K562 (cell line): ENCODE data around the gene MLLT3. TPM values are rescaled to one million over a fixed set of nuclear protein-coding genes. Genes with fewer than 3 reads are reported as not detected.

Source experiments
- ATAC-seq: fragments of 200-7000 bp; cut with Tn5 transposase; 3 replicates; pipeline ENCODE4 v1.9.1; 2020; ENCODE audit warnings: moderate library complexity
- BruUV-seq: library from RNA; stranded (reverse); fragments of 400-500 nt; replicated peaks from 2 replicates; lab custom pipeline; 2021; lab: Mats Ljungman, UMichigan
- CTCF ChIA-PET: fragments of 300-600 bp; formaldehyde crosslinking; extraction: SDS; loops from one replicate; lab custom pipeline; 2021; ENCODE audit warnings: low intra/inter-chr PET ratio; lab: Yijun Ruan, JAX
- POLR2A ChIA-PET: fragments of 300-600, 350-650 bp; sonication (Branson Sonifier 250); formaldehyde crosslinking; extraction: SDS; loops from one replicate; lab custom pipeline; 2021; ENCODE audit warnings: antibody characterized with exemption, inconsistent platforms; lab: Yijun Ruan, JAX
- DNase-seq, 4 experiments: peaks; one replicate each; pipeline versions ENCODE4 v3.0.0 to v3.0.0-alpha.2; 2011 to 2018; ENCODE audit warnings: low spot score in 3 of 4, mixed read lengths in 3 of 4; ENCODE audit errors: extremely low read depth in 1 of 4
- FAIRE-seq: peaks from 2 replicates; lab custom pipeline; 2011; peaks lifted over from hg19 to GRCh38; lab: Jason Lieb, UNC
- H2AFZ ChIP-seq: 2 replicates; pipeline ENCODE4 v1.6.0; 2011; ENCODE audit warnings: low read depth, low read length, control low read depth, inconsistent platforms
- H3K27ac ChIP-seq: fragments of 200-600 bp; 3 replicates; pipeline ENCODE4 v1.8.0; 2011; ENCODE audit warnings: low read depth, mild to moderate bottlenecking, control low read depth, inconsistent platforms, low read length, moderate library complexity, mixed read lengths; ENCODE audit errors: extremely low read depth
- H3K27me3 ChIP-seq, 2 experiments: fragments of 300-600 bp in 1 of 2; 2 replicates in 1 of 2; 3 replicates in 1 of 2; pipeline versions ENCODE4 v1.6.0 to v1.8.0; 2011; ENCODE audit warnings: inconsistent platforms in 2 of 2, low read length in 2 of 2, mild to moderate bottlenecking in 1 of 2, mixed read lengths in 1 of 2, moderate library complexity in 1 of 2; ENCODE audit not compliant: control insufficient read depth in 2 of 2, insufficient read depth in 2 of 2
- H3K36me3 ChIP-seq: fragments of 300-600 bp; 3 replicates; pipeline ENCODE4 v1.8.0; 2011; ENCODE audit warnings: mild to moderate bottlenecking, low read length, inconsistent platforms; ENCODE audit not compliant: control insufficient read depth, insufficient read depth
- H3K4me1 ChIP-seq, 2 experiments: fragments of 200-600 bp in 1 of 2; replicated peaks in 1 of 2; 2 replicates in 1 of 2; 3 replicates in 1 of 2; pipeline versions ENCODE4 v1.5.1 to v1.8.0; 2011; ENCODE audit warnings: inconsistent platforms in 2 of 2, low read length in 2 of 2, mild to moderate bottlenecking in 1 of 2, mixed read lengths in 1 of 2, moderate library complexity in 1 of 2; ENCODE audit not compliant: control insufficient read depth in 2 of 2, insufficient read depth in 2 of 2
- H3K4me2 ChIP-seq: 2 replicates; pipeline ENCODE4 v1.6.1; 2011; ENCODE audit warnings: low read length, control low read depth, inconsistent platforms, mixed read lengths; ENCODE audit not compliant: insufficient read depth
- H3K4me3 ChIP-seq: fragments of 200-600 bp; sonication (generic), shearing (Covaris generic); 2 replicates; pipeline ENCODE4 v1.5.1; 2016; ENCODE audit warnings: control low read depth, inconsistent platforms
- H3K79me2 ChIP-seq: fragments of 200-600 bp; 3 replicates; pipeline ENCODE4 v1.8.0; 2011; ENCODE audit warnings: low read length, inconsistent platforms; ENCODE audit not compliant: control insufficient read depth, insufficient read depth
- H3K9ac ChIP-seq, 2 experiments: 2 replicates each; pipeline versions ENCODE4 v1.6.0 to v1.6.1; 2011; ENCODE audit warnings: low read depth in 2 of 2, low read length in 2 of 2, control low read depth in 1 of 2, inconsistent platforms in 1 of 2, mild to moderate bottlenecking in 1 of 2, mixed read lengths in 1 of 2; ENCODE audit not compliant: insufficient read depth in 1 of 2
- H3K9me1 ChIP-seq: one replicate; pipeline ENCODE4 v1.6.0; 2011; ENCODE audit warnings: inconsistent platforms, mild to moderate bottlenecking, low read length, moderate library complexity; ENCODE audit not compliant: control insufficient read depth, insufficient read depth
- H3K9me3 ChIP-seq: replicated peaks from 2 replicates; pipeline ENCODE4 v1.5.1; 2011; ENCODE audit warnings: low read depth, low read length, inconsistent platforms; ENCODE audit not compliant: control insufficient read depth, insufficient read depth
- H4K20me1 ChIP-seq: replicated peaks from 2 replicates; pipeline ENCODE4 v1.6.1; 2011; ENCODE audit warnings: low read length, inconsistent platforms, mixed read lengths; ENCODE audit not compliant: control insufficient read depth, insufficient read depth
- ARHGAP35 ChIP-seq: fragments of 450-650 bp; IDR thresholded peaks from 2 replicates; pipeline ENCODE4 v1.6.1; 2018; ENCODE audit not compliant: partially characterized antibody
- CAMTA2 ChIP-seq: fragments of 250-450 bp; sonication (Bioruptor Pico); conservative IDR thresholded peaks from 2 replicates; pipeline ENCODE4 v1.5.1; 2022
- CREBBP ChIP-seq: IDR thresholded peaks from one replicate; pipeline ENCODE4 v1.6.1; 2012; ENCODE audit warnings: low read depth, mild to moderate bottlenecking, control low read depth, inconsistent platforms, low read length
- HMGN3 ChIP-seq: IDR thresholded peaks from 2 replicates; pipeline ENCODE4 v1.6.1; 2011; ENCODE audit warnings: borderline replicate concordance, low read depth, mild to moderate bottlenecking, mixed read lengths, low read length; ENCODE audit not compliant: insufficient read length; ENCODE audit errors: extremely low read depth
- HOXB6 ChIP-seq: fragments of 250-450 bp; sonication (Bioruptor Pico); IDR thresholded peaks from 2 replicates; pipeline ENCODE4 v1.5.1; 2022; ENCODE audit warnings: mild to moderate bottlenecking, borderline replicate concordance
- KAT7 ChIP-seq: sonication (generic); formaldehyde crosslinking; IDR thresholded peaks from 2 replicates; pipeline ENCODE4 v1.8.0; 2022; ENCODE audit warnings: missing genetic modification reagents, mild to moderate bottlenecking, borderline replicate concordance
- POLR2B ChIP-seq: fragments of 450-650 bp; IDR thresholded peaks from 2 replicates; pipeline ENCODE4 v1.6.1; 2018; ENCODE audit warnings: low read depth; ENCODE audit not compliant: partially characterized antibody
- POLR3G ChIP-seq: IDR thresholded peaks from 2 replicates; pipeline ENCODE4 v1.6.1; 2011; ENCODE audit not compliant: insufficient read length, insufficient replicate concordance; ENCODE audit errors: extremely low read depth
- PTRF ChIP-seq: fragments of 450-650 bp; IDR thresholded peaks from 2 replicates; pipeline ENCODE4 v1.6.1; 2016; ENCODE audit warnings: mild to moderate bottlenecking, missing genetic modification characterization, missing compliant biosample characterization
- RAD51 ChIP-seq: fragments of 450-650 bp; IDR thresholded peaks from 2 replicates; pipeline ENCODE4 v1.7.1; 2016; ENCODE audit warnings: low read depth, mild to moderate bottlenecking, borderline replicate concordance
- ZNF23 ChIP-seq: fragments of 250-450 bp; sonication (Bioruptor Pico); IDR thresholded peaks from 2 replicates; pipeline ENCODE4 v1.4.0; 2020; ENCODE audit warnings: mild to moderate bottlenecking
- ZNF324 ChIP-seq: fragments of 250-450 bp; sonication (Bioruptor Pico); IDR thresholded peaks from 2 replicates; pipeline ENCODE4 v1.4.0; 2020; ENCODE audit warnings: mild to moderate bottlenecking
- ZNF384 ChIP-seq: IDR thresholded peaks from 2 replicates; pipeline ENCODE4 v1.6.1; 2012; ENCODE audit warnings: low read depth, low read length, improper control_type of control experiment
- in situ Hi-C: fragments of 300-500 bp; cut with MboI; formaldehyde crosslinking; loops from 4 replicates; pipeline ENCODE4 v1.15.0; 2018; ENCODE audit warnings: inconsistent platforms, mixed read lengths
- intact Hi-C: fragments of 100-400 bp; cut with micrococcal nuclease; formaldehyde crosslinking; loops from 2 replicates; pipeline ENCODE4 v1.14.2; 2022
- polyA plus RNA-seq, 8 experiments: library from polyadenylated mRNA; depleted of rRNA in 4 of 8; stranded (reverse) in 5 of 8; unstranded in 3 of 8; fragments of >200 nt; fragmentation: Nextera tagmentation in 2 of 8; fragmentation: Illumina TruSeq in 1 of 8; extraction: Ambion mirVana in 2 of 8; extraction: Trizol in 1 of 8; gene quantifications; 2 replicates each; pipeline versions ENCODE4 v1.2.1 to v1.2.3, GENCODE V29; 2011 to 2014; ENCODE audit warnings: inconsistent platforms in 1 of 8, missing spikeins in 1 of 8
- total RNA-seq, 7 experiments: library from RNA; depleted of rRNA in 6 of 7; stranded (reverse); fragments of >200 nt in 6 of 7; fragmentation: Illumina TruSeq in 2 of 7; extraction: Trizol in 2 of 7; gene quantifications; 2 replicates each; pipeline versions ENCODE4 v1.2.1 to v1.2.3, GENCODE V29; 2011 to 2021; ENCODE audit warnings: low replicate concordance in 1 of 7
- TF ChIP-seq, protein P1 (sequence below): fragments of 200-800 bp; sonication (Bioruptor generic); IDR thresholded peaks from 2 replicates; pipeline ENCODE4 v1.6.1; 2016; ENCODE audit warnings: missing genetic modification characterization, missing compliant biosample characterization

The MLLT3 gene
- total and polyA plus RNA-seq, 9 of the 15 experiments (the other 6 are each of a cell fraction or from before 2014, with no cell fraction given), result 0.07 to 0.42 (median 0.22) TPM; not detected in 4

GRCh38 chr9:20474496-20474895 lies 147.8 kb downstream of the MLLT3 start (continued):
- TF ChIP-seq ZNF23 (CRISPR knock-in tag) (no peak), HOXB6 (CRISPR knock-in tag) (no peak)
- TF ChIP-seq, protein P1, sequence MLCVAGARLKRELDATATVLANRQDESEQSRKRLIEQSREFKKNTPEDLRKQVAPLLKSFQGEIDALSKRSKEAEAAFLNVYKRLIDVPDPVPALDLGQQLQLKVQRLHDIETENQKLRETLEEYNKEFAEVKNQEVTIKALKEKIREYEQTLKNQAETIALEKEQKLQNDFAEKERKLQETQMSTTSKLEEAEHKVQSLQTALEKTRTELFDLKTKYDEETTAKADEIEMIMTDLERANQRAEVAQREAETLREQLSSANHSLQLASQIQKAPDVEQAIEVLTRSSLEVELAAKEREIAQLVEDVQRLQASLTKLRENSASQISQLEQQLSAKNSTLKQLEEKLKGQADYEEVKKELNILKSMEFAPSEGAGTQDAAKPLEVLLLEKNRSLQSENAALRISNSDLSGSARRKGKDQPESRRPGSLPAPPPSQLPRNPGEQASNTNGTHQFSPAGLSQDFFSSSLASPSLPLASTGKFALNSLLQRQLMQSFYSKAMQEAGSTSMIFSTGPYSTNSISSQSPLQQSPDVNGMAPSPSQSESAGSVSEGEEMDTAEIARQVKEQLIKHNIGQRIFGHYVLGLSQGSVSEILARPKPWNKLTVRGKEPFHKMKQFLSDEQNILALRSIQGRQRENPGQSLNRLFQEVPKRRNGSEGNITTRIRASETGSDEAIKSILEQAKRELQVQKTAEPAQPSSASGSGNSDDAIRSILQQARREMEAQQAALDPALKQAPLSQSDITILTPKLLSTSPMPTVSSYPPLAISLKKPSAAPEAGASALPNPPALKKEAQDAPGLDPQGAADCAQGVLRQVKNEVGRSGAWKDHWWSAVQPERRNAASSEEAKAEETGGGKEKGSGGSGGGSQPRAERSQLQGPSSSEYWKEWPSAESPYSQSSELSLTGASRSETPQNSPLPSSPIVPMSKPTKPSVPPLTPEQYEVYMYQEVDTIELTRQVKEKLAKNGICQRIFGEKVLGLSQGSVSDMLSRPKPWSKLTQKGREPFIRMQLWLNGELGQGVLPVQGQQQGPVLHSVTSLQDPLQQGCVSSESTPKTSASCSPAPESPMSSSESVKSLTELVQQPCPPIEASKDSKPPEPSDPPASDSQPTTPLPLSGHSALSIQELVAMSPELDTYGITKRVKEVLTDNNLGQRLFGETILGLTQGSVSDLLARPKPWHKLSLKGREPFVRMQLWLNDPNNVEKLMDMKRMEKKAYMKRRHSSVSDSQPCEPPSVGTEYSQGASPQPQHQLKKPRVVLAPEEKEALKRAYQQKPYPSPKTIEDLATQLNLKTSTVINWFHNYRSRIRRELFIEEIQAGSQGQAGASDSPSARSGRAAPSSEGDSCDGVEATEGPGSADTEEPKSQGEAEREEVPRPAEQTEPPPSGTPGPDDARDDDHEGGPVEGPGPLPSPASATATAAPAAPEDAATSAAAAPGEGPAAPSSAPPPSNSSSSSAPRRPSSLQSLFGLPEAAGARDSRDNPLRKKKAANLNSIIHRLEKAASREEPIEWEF (CRISPR knock-in tag), result no peak

GRCh38 chr9:20473515-20474013 lies 148.7 kb downstream of the MLLT3 start:
- no peaks in the 10 kb centered on the region for H3K36me3 ChIP-seq
- ChIA-PET POLR2A (no interaction called here), CTCF (no interaction called here)
- no peak overlapping the region for H2AFZ ChIP-seq
- in situ Hi-C loops (no loop called here), intact Hi-C loops (no loop called here)
- FAIRE-seq (no peak), ATAC-seq (no peak), DNase-seq (no peak)
- no peak overlapping the region for H3K9ac ChIP-seq
- H3K4me1 ChIP-seq, result no peaks in the 10 kb centered on the region
- no peaks in the 10 kb centered on the region for H4K20me1 ChIP-seq
- no peaks in the 10 kb centered on the region for H3K27me3 ChIP-seq
- H3K4me3 ChIP-seq, result no peak overlapping the region
- H3K9me1 ChIP-seq, result no peaks in the 10 kb centered on the region
- no peaks in the 10 kb centered on the region for H3K79me2 ChIP-seq
- BruUV-seq, result no TSS peak
- H3K9me3 ChIP-seq, result no peaks in the 10 kb centered on the region; the same call in 1 of the 2 replicates
- no peak overlapping the region for H3K27ac ChIP-seq
- no peak overlapping the region for H3K4me2 ChIP-seq
- TF ChIP-seq POLR2B, result no peak
- no peak for TF ChIP-seq POLR3G
- no peak for TF ChIP-seq ZNF384
- TF ChIP-seq CAMTA2 (CRISPR knock-in tag), result no peak
- TF ChIP-seq ARHGAP35, result no peak
- no peak for TF ChIP-seq KAT7
- TF ChIP-seq RAD51, result no peak
- no peak for TF ChIP-seq PTRF
- TF ChIP-seq HMGN3, result no peak
- no peak for TF ChIP-seq ZNF324 (CRISPR knock-in tag)
- TF ChIP-seq CREBBP, result no peak
